IMR-90 (cell line): Measurements from ENCODE around the gene GALP. TPM values are rescaled to one million over a fixed set of nuclear protein-coding genes. Genes with fewer than 3 reads are reported as not detected.

ENCODE experiments used
- ATAC-seq: fragments of 200-7000 bp; cut with Tn5 transposase; 2 replicates; pipeline ENCODE4 v1.9.1; 2020; ENCODE audit warnings: low read depth, mild to moderate bottlenecking, moderate library complexity
- BruUV-seq: library from RNA; stranded (reverse); fragments of 400-500 nt; replicated peaks from 2 replicates; lab custom pipeline; 2021; lab: Mats Ljungman, UMichigan
- CTCF ChIA-PET: fragments of 300-600 bp; formaldehyde crosslinking; extraction: SDS; loops from one replicate; lab custom pipeline; 2021; ENCODE audit warnings: antibody characterized with exemption; lab: Yijun Ruan, JAX
- POLR2A ChIA-PET: fragments of 300-600 bp; sonication (Branson Sonifier 250); formaldehyde crosslinking; loops from one replicate; lab custom pipeline; 2022; ENCODE audit warnings: antibody characterized with exemption; ENCODE audit not compliant: unreplicated experiment; lab: Charles Lee
- DNase-seq: peaks from one replicate; pipeline ENCODE4 v3.0.0; 2013
- H2AFZ ChIP-seq: replicated peaks from 2 replicates; pipeline ENCODE3; 2013; ENCODE audit warnings: low read length, mild to moderate bottlenecking; ENCODE audit not compliant: poor library complexity
- H2AK5ac ChIP-seq: 2 replicates; pipeline ENCODE4 v1.6.1; 2013; ENCODE audit warnings: low read depth, low read length, inconsistent platforms
- H2AK9ac ChIP-seq: replicated peaks from 2 replicates; pipeline ENCODE3; 2013; ENCODE audit warnings: mild to moderate bottlenecking, low read depth, low read length, moderate library complexity; ENCODE audit not compliant: poor library complexity
- H2BK120ac ChIP-seq: 2 replicates; pipeline ENCODE4 v1.6.1; 2013; ENCODE audit warnings: low read depth, low read length, inconsistent platforms
- H2BK15ac ChIP-seq: 3 replicates; pipeline ENCODE4 v1.6.1; 2013; ENCODE audit warnings: low read depth, low read length, inconsistent platforms
- H2BK20ac ChIP-seq: 2 replicates; pipeline ENCODE4 v1.6.1; 2013; ENCODE audit warnings: low read depth, mild to moderate bottlenecking, inconsistent platforms, low read length, moderate library complexity
- H2BK5ac ChIP-seq: 2 replicates; pipeline ENCODE4 v1.6.1; 2013; ENCODE audit warnings: mild to moderate bottlenecking, low read depth, low read length, inconsistent platforms; ENCODE audit not compliant: poor library complexity, severe bottlenecking
- H3K14ac ChIP-seq: replicated peaks from 2 replicates; pipeline ENCODE4 v1.6.1; 2013; ENCODE audit warnings: low read depth, low read length, inconsistent platforms
- H3K18ac ChIP-seq: 2 replicates; pipeline ENCODE4 v1.6.1; 2013; ENCODE audit warnings: low read depth, low read length, control low read depth
- H3K23ac ChIP-seq: 2 replicates; pipeline ENCODE4 v1.6.1; 2013; ENCODE audit warnings: low read depth, low read length, inconsistent platforms
- H3K27ac ChIP-seq: 2 replicates; pipeline ENCODE4 v1.5.1; 2013; ENCODE audit warnings: mild to moderate bottlenecking, control low read depth, low read length; ENCODE audit not compliant: insufficient read depth
- H3K27me3 ChIP-seq: 2 replicates; pipeline ENCODE4 v1.6.1; 2013; ENCODE audit warnings: low read length; ENCODE audit not compliant: control insufficient read depth, insufficient read depth
- H3K36me3 ChIP-seq: 2 replicates; pipeline ENCODE4 v1.6.1; 2013; ENCODE audit warnings: low read length, mixed read lengths; ENCODE audit not compliant: control insufficient read depth, insufficient read depth
- H3K4ac ChIP-seq: 2 replicates; pipeline ENCODE4 v1.6.1; 2013; ENCODE audit warnings: low read depth, low read length, inconsistent platforms
- H3K4me1 ChIP-seq: 2 replicates; pipeline ENCODE4 v1.6.1; 2013; ENCODE audit warnings: low read length, mixed read lengths; ENCODE audit not compliant: control insufficient read depth, insufficient read depth
- H3K4me2 ChIP-seq: 2 replicates; pipeline ENCODE4 v1.6.1; 2013; ENCODE audit warnings: low read depth, mild to moderate bottlenecking, control low read depth, low read length, moderate library complexity
- H3K4me3 ChIP-seq: 2 replicates; pipeline ENCODE4 v1.5.1; 2013; ENCODE audit warnings: low read depth, mild to moderate bottlenecking, control low read depth, low read length, moderate library complexity; ENCODE audit not compliant: insufficient read depth
- H3K56ac ChIP-seq: 2 replicates; pipeline ENCODE4 v1.6.1; 2013; ENCODE audit warnings: low read length, inconsistent platforms; ENCODE audit not compliant: insufficient read depth; ENCODE audit errors: extremely low read depth
- H3K79me1 ChIP-seq, 2 experiments: 2 replicates each; pipeline ENCODE4 v1.6.1; 2013; ENCODE audit warnings: low read length in 2 of 2, inconsistent platforms in 1 of 2, low read depth in 1 of 2
- H3K9ac ChIP-seq: 2 replicates; pipeline ENCODE4 v1.6.1; 2013; ENCODE audit warnings: low read depth, low read length, control low read depth
- H3K9me1 ChIP-seq: 2 replicates; pipeline ENCODE4 v1.6.1; 2013; ENCODE audit warnings: low read length, inconsistent platforms; ENCODE audit not compliant: insufficient read depth
- H3K9me3 ChIP-seq: 2 replicates; pipeline ENCODE4 v1.6.1; 2013; ENCODE audit warnings: low read length; ENCODE audit not compliant: control insufficient read depth, insufficient read depth
- H4K20me1 ChIP-seq: 2 replicates; pipeline ENCODE4 v1.6.1; 2013; ENCODE audit warnings: low read length, inconsistent platforms; ENCODE audit not compliant: insufficient read depth
- H4K5ac ChIP-seq: 2 replicates; pipeline ENCODE4 v1.6.1; 2013; ENCODE audit warnings: mild to moderate bottlenecking, low read depth, low read length, control low read depth
- H4K8ac ChIP-seq, 2 experiments: 2 replicates each; pipeline ENCODE4 v1.6.1; 2013; ENCODE audit warnings: low read depth in 2 of 2, low read length in 2 of 2, control low read depth in 1 of 2, inconsistent platforms in 1 of 2
- H4K91ac ChIP-seq: 2 replicates; pipeline ENCODE4 v1.6.1; 2013; ENCODE audit warnings: low read depth, low read length, inconsistent platforms; ENCODE audit not compliant: insufficient read depth
- CEBPB ChIP-seq: IDR thresholded peaks from 2 replicates; pipeline ENCODE4 v1.6.1; 2012; ENCODE audit warnings: low read depth, low read length, improper control_type of control experiment
- CHD1 ChIP-seq: IDR thresholded peaks from 2 replicates; pipeline ENCODE4 v1.6.1; 2012; ENCODE audit warnings: low read depth, low read length, improper control_type of control experiment
- FOS ChIP-seq: fragments of 150-350 bp; IDR thresholded peaks from 2 replicates; pipeline ENCODE4 v1.6.1; 2016; ENCODE audit warnings: low read depth, low read length
- MXI1 ChIP-seq: IDR thresholded peaks from 2 replicates; pipeline ENCODE4 v1.6.1; 2012; ENCODE audit warnings: low read depth, mild to moderate bottlenecking, low read length, moderate library complexity, borderline replicate concordance
- NFE2L2 ChIP-seq: fragments of 150-350 bp; IDR thresholded peaks from 2 replicates; pipeline ENCODE4 v1.6.1; 2016; ENCODE audit warnings: low read depth, mild to moderate bottlenecking, low read length
- RAD21 ChIP-seq: IDR thresholded peaks from 2 replicates; pipeline ENCODE4 v1.6.1; 2012; ENCODE audit warnings: low read length, improper control_type of control experiment
- RCOR1 ChIP-seq: IDR thresholded peaks from 2 replicates; pipeline ENCODE4 v1.6.1; 2012; ENCODE audit warnings: mild to moderate bottlenecking, low read length, improper control_type of control experiment; ENCODE audit not compliant: insufficient replicate concordance
- RFX5 ChIP-seq: IDR thresholded peaks from 2 replicates; pipeline ENCODE4 v1.8.0; 2012; ENCODE audit warnings: low read depth, mild to moderate bottlenecking, low read length, moderate library complexity
- SMC3 ChIP-seq: fragments of 150-350 bp; IDR thresholded peaks from 2 replicates; pipeline ENCODE4 v1.6.1; 2016; ENCODE audit warnings: low read depth, mild to moderate bottlenecking, antibody characterized with exemption, low read length, moderate library complexity
- WGBS, 2 experiments: methylation state at CpG; one replicate each; pipeline versions ENCODE4 v1.1.5 to v1.1.7; 2013; ENCODE audit warnings: missing lambda C conversion rate in 2 of 2; ENCODE audit not compliant: insufficient read length in 1 of 2; ENCODE audit errors: extremely low coverage in 2 of 2; 5-methylcytosine and 5-hydroxymethylcytosine counted together
- dilution Hi-C: fragments of 300-500 bp; cut with HindIII; formaldehyde crosslinking; loops from one replicate; pipeline ENCODE4 v1.14.3; 2018; ENCODE audit warnings: low sequenced_read_pairs; ENCODE audit not compliant: unreplicated experiment
- in situ Hi-C: fragments of 300-500 bp; cut with MboI; formaldehyde crosslinking; loops from 3 replicates; pipeline ENCODE4 v1.14.3; 2019; ENCODE audit warnings: low sequenced_read_pairs, inconsistent platforms, mixed read lengths
- intact Hi-C: fragments of 100-400 bp; cut with micrococcal nuclease; formaldehyde crosslinking; loops from 2 replicates; pipeline ENCODE4 v1.10.0; 2022
- polyA plus RNA-seq, 3 experiments: library from polyadenylated mRNA; depleted of rRNA; stranded (reverse); fragments of >200 nt; gene quantifications; 2 replicates each; pipeline ENCODE4 v1.2.3, GENCODE V29; 2012; ENCODE audit warnings: low replicate concordance in 1 of 3
- total RNA-seq: library from RNA; depleted of rRNA; stranded (reverse); fragments of >200 nt; gene quantifications from 2 replicates; pipeline ENCODE4 v1.2.3, GENCODE V29; 2012
- TF ChIP-seq, protein P1 (sequence below): fragments of 150-350 bp; IDR thresholded peaks from 2 replicates; pipeline ENCODE4 v1.6.1; 2016; ENCODE audit warnings: low read depth, mild to moderate bottlenecking, low read length, moderate library complexity, borderline replicate concordance
- TF ChIP-seq, protein P2 (sequence below): conservative IDR thresholded peaks from 2 replicates; pipeline ENCODE4 v1.5.1; 2012; ENCODE audit warnings: mild to moderate bottlenecking, low read depth, low read length, improper control_type of control experiment

The GALP gene
- total and polyA plus RNA-seq, 2 of the 4 experiments (the other 2 are of a cell fraction) = not detected

DNA sequence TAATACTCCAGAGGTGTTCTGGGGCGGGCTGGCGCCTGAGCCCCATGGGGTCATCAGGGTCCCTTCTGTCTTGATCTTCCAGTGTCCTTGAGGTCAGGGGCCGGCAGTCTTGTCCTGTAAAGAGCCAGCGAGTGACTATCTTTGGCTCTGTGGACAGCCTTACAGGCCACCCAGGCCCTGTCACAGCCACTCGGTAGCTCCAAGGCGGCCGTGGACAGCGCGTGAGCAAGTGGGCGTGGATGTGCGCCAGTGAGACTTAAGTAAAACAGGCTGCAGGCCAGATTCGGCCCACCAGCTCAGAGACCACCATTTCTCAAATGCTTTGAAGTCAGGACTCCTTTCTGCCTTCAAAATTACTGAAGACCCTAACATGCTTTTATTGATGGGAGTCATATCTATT, 31.0 kb upstream of the GALP start:
- no peak overlapping the region for H3K4me2 ChIP-seq
- no peak overlapping the region for H3K56ac ChIP-seq
- H3K9me3 ChIP-seq = no peaks in the 10 kb centered on the region
- no peak overlapping the region for H3K23ac ChIP-seq
- TF ChIP-seq, protein P1, sequence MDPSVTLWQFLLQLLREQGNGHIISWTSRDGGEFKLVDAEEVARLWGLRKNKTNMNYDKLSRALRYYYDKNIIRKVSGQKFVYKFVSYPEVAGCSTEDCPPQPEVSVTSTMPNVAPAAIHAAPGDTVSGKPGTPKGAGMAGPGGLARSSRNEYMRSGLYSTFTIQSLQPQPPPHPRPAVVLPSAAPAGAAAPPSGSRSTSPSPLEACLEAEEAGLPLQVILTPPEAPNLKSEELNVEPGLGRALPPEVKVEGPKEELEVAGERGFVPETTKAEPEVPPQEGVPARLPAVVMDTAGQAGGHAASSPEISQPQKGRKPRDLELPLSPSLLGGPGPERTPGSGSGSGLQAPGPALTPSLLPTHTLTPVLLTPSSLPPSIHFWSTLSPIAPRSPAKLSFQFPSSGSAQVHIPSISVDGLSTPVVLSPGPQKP = no peak
- TF ChIP-seq MXI1 (no peak), CHD1 (no peak), RFX5 (no peak), FOS (no peak), NFE2L2 (no peak), CEBPB (no peak), RCOR1 (no peak), SMC3 (no peak), RAD21 (no peak)
- TF ChIP-seq, protein P2, sequence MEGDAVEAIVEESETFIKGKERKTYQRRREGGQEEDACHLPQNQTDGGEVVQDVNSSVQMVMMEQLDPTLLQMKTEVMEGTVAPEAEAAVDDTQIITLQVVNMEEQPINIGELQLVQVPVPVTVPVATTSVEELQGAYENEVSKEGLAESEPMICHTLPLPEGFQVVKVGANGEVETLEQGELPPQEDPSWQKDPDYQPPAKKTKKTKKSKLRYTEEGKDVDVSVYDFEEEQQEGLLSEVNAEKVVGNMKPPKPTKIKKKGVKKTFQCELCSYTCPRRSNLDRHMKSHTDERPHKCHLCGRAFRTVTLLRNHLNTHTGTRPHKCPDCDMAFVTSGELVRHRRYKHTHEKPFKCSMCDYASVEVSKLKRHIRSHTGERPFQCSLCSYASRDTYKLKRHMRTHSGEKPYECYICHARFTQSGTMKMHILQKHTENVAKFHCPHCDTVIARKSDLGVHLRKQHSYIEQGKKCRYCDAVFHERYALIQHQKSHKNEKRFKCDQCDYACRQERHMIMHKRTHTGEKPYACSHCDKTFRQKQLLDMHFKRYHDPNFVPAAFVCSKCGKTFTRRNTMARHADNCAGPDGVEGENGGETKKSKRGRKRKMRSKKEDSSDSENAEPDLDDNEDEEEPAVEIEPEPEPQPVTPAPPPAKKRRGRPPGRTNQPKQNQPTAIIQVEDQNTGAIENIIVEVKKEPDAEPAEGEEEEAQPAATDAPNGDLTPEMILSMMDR = no peak
- no peak overlapping the region for H4K91ac ChIP-seq
- no peaks in the 10 kb centered on the region for H3K27me3 ChIP-seq
- intact Hi-C loops = no loop called here
- H2AK9ac ChIP-seq = no peak overlapping the region
- H2BK20ac ChIP-seq = no peak overlapping the region
- ATAC-seq (no peak), DNase-seq (no peak)
- H3K4ac ChIP-seq = no peak overlapping the region
- H3K14ac ChIP-seq = no peak overlapping the region
- WGBS, 2 experiments = 88% methylated on average over 8 of the region's 12 CpGs; no CpG with 5 or more reads in 1 of the 2 experiments
- CTCF ChIA-PET = no interaction called here
- no peak overlapping the region for H3K9ac ChIP-seq
- H4K5ac ChIP-seq = no peak overlapping the region
- dilution Hi-C loops = no loop called here
- H4K8ac ChIP-seq = no peak overlapping the region
- in situ Hi-C loops = loop anchor here (25.0 kb wide), 2 partner anchors 458 to 1683 kb away; partner anchors contain the start of genes CDC42EP5, EPN1 and LENG9
- peaks cover 30% of the 10 kb centered on the region for H3K36me3 ChIP-seq
- no peak overlapping the region for H3K4me3 ChIP-seq
- no peaks in the 10 kb centered on the region; the same call in 1 of the 2 replicates for H3K4me1 ChIP-seq
- H3K9me1 ChIP-seq = peaks cover 22% of the 10 kb centered on the region
- peaks cover 9% of the 10 kb centered on the region for H4K20me1 ChIP-seq
- POLR2A ChIA-PET = no interaction called here
- no peak overlapping the region for H2AFZ ChIP-seq
- BruUV-seq = no TSS peak
- H3K18ac ChIP-seq = no peak overlapping the region
- no peak overlapping the region for H2AK5ac ChIP-seq
- no peak overlapping the region for H2BK5ac ChIP-seq
- H2BK15ac ChIP-seq = no peak overlapping the region
- no peak overlapping the region for H3K27ac ChIP-seq
- peaks cover 23 to 44% of the 10 kb centered on the region in 2 experiments for H3K79me1 ChIP-seq
- H2BK120ac ChIP-seq = no peak overlapping the region
